ENCODE data around the gene RNF138.

The RNF138 gene

GRCh38 chr18:32057624-32058165 lies 34.0 kb upstream of the RNF138 start:
- no peak overlapping the region for H3K4me3 ChIP-seq (ENCODE audit: low read depth, low read length)
- TF ChIP-seq MAX (IDR thresholded peaks at IDR 0.05; ENCODE audit: low read depth, low read length) (no peak), POLR2A (IDR thresholded peaks at IDR 0.05; ENCODE audit: extremely low read depth, insufficient read length) (no peak), CTCF (IDR thresholded peaks at IDR 0.05; ENCODE audit: low read depth, low read length) (no peak), MYC (IDR thresholded peaks at IDR 0.05; ENCODE audit: low read depth, low read length) (no peak)
- peak; percentile 87 for DNase-seq (ENCODE audit: low read depth)

- DNase-seq (ENCODE audit: low read depth): no peak
- TF ChIP-seq POLR2A (IDR thresholded peaks at IDR 0.05; ENCODE audit: extremely low read depth, insufficient read length) (no peak), MAX (IDR thresholded peaks at IDR 0.05; ENCODE audit: low read depth, low read length) (no peak), MYC (IDR thresholded peaks at IDR 0.05; ENCODE audit: low read depth, low read length) (no peak), CTCF (IDR thresholded peaks at IDR 0.05; ENCODE audit: low read depth, low read length) (no peak)
- H3K4me3 ChIP-seq (ENCODE audit: low read depth, low read length): no peak overlapping the region
Measured at GRCh38 chr18:32060026-32060425, 31.6 kb upstream of the RNF138 start.

- DNase-seq (ENCODE audit: low read depth): no peak
- no peak for TF ChIP-seq MYC (IDR thresholded peaks at IDR 0.05; ENCODE audit: low read depth, low read length)
- no peak for TF ChIP-seq CTCF (IDR thresholded peaks at IDR 0.05; ENCODE audit: low read depth, low read length)
- TF ChIP-seq MAX (IDR thresholded peaks at IDR 0.05; ENCODE audit: low read depth, low read length): no peak
- no peak for TF ChIP-seq POLR2A (IDR thresholded peaks at IDR 0.05; ENCODE audit: extremely low read depth, insufficient read length)
- H3K4me3 ChIP-seq (ENCODE audit: low read depth, low read length): no peak overlapping the region
Measured at GRCh38 chr18:32067375-32068167, 24.1 kb upstream of the RNF138 start.

GRCh38 chr18:32072321-32072720 lies 19.4 kb upstream of the RNF138 start:
- DNase-seq (ENCODE audit: low read depth): peak; percentile 50
- no peak overlapping the region for H3K4me3 ChIP-seq (ENCODE audit: low read depth, low read length)
- TF ChIP-seq POLR2A (IDR thresholded peaks at IDR 0.05; ENCODE audit: extremely low read depth, insufficient read length) (no peak), MAX (IDR thresholded peaks at IDR 0.05; ENCODE audit: low read depth, low read length) (no peak), MYC (IDR thresholded peaks at IDR 0.05; ENCODE audit: low read depth, low read length) (no peak), CTCF (IDR thresholded peaks at IDR 0.05; ENCODE audit: low read depth, low read length) (peak; percentile 39)

- DNase-seq (ENCODE audit: low read depth): no peak
- no peak overlapping the region for H3K4me3 ChIP-seq (ENCODE audit: low read depth, low read length)
- TF ChIP-seq MAX (IDR thresholded peaks at IDR 0.05; ENCODE audit: low read depth, low read length) (no peak), POLR2A (IDR thresholded peaks at IDR 0.05; ENCODE audit: extremely low read depth, insufficient read length) (no peak), CTCF (IDR thresholded peaks at IDR 0.05; ENCODE audit: low read depth, low read length) (no peak), MYC (IDR thresholded peaks at IDR 0.05; ENCODE audit: low read depth, low read length) (no peak)
Measured at GRCh38 chr18:32074206-32074605, 17.5 kb upstream of the RNF138 start.

All from NB4 (cell line).